ENCODE data around the gene SYT15B.
"Not testable (repeated sequence)": the region's sequence is repeated elsewhere in the genome, so short reads cannot be mapped to it uniquely, and the experiment has no call there.

SYT15B gene

DNA sequence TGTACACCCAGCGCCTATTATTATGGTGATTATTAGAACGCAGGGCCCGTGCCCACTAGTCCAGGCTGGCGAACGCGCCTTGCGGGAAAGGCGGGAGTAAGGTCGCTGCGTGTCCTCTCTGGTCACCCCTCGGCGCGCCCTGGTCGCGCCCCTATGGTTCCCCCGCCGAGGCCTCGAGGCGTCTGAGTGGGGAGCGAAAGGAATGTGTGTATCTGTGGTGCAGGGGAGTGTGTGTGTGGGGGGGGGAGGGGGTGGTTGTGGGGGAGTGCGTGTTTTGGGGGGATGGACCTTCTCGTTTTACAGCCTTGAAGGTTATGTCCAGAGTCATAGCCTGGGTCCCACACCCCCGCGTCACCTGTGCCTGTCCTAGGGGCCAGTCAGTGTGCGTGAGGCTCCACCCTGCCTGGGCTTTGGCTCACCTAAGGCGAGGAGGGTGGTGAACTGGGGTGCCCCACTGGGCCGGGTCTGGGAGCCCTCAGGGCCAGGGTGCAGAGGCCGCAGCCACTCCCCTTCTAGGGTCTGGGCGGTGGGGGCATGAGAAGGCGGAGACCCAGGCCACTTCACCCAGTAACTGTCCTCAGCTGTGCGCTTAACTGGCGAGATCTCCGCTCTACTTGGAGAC, at the start of gene SYT15B:
TSS of gene SYT15B (minus strand) at position 39 of the 622 bp plus-strand sequence. CDS start 952 bp downstream, outside the sequence.
- DNase-seq (ENCODE audit: low spot score), result not testable (repeated sequence)

- not testable (repeated sequence) for DNase-seq (ENCODE audit: low spot score)
Observed at GRCh38 chr10:47779590-47779989, 16.2 kb upstream of the SYT15B start.

DNA sequence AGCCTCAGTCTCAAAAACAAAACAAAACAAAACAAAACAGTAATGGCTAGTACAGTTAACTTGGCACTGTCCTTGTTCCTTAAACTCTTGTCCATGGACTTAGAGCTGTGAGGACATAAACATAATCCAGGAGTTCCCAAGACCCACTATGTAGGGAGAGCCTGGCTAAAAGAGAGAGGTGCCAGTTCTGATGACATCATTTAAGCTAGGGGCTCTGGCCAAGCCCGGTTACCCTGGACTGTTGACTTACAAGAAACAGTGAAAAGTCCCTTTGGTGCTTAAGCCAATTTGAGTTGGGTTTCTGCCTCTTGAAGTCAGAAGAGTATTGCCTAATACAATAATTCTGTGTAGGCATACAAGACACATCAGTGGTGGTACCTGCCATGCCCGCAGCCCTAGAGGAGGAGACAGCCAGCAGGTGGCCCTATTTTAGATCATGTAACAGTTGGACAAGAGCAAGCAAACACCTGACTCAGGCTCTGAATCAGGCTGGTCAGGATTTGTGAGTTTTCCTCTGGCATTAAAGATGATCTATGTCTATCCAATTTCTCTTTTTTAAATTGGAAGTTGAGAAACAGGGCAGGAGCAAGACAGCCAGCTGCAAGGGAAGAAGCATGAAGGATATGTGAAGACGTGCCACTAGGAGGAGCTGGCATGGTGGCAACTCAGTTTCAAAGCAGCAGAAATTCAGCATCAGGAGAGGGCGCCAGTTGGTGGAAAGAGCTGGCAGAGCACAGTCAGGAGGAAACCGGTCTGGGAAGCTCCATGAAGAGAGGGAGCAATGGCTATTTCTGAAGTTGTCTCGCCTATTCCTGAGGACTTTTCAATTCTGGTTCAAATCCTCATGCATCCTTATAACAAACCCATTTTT, 12.2 kb upstream of the SYT15B start:
- peak; percentile 58 for DNase-seq (ENCODE audit: low spot score)

- DNase-seq (ENCODE audit: low spot score), result not testable (repeated sequence)
Observed at GRCh38 chr10:47770745-47771144, 7.4 kb upstream of the SYT15B start.

DNA sequence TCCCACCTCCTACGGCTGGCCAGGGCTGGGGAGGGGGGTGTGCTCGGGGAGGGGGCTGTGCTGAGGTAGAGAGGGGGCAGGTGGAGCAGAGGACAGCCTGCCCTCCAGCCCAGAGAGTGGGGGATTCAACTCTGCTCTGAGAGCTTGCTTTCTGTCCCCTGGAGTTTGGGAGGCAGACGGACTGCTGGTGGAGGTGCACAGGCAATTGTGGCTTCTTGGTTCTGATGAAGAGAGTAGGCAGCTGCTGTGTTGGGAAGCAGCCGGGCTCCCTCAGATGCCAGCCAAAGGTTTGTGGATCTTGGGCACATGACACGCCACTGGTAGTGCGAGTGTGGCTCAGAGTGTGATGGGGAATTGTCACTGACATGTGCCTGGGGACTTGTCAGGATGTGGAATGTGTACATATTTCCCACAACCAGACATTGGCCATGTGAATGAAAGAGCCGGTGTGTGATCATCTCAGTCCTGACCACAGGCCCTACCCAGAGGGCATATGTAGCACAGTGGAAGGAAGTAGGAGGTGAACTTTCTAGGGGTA, 5.3 kb upstream of the SYT15B start:
- DNase-seq (ENCODE audit: low spot score), result not testable (repeated sequence)

GRCh38 chr10:47768085-47768484, 4.7 kb upstream of the SYT15B start:
- not testable (repeated sequence) for DNase-seq (ENCODE audit: low spot score)

DNA sequence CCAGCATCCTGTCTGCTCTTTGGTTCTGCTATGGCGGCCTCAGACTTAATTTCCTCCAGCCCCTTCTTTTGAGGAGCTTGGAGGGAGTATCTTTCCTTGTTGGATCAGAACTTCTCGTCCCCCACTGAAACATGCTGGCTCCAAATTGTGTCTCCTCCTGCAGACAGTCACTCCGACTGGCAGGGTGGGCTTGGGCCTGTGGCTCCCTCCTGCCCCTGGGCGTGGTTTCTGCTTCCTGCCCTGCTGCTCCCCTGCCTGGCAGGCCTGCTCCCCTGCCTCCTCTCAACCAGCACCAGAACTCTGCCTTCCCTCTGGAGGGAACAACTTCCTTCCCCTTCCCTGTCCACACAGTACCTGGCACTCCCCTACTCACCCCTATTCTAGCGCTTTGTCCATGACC, 3.8 kb upstream of the SYT15B start:
- DNase-seq (ENCODE audit: low spot score), result not testable (repeated sequence)

DNA sequence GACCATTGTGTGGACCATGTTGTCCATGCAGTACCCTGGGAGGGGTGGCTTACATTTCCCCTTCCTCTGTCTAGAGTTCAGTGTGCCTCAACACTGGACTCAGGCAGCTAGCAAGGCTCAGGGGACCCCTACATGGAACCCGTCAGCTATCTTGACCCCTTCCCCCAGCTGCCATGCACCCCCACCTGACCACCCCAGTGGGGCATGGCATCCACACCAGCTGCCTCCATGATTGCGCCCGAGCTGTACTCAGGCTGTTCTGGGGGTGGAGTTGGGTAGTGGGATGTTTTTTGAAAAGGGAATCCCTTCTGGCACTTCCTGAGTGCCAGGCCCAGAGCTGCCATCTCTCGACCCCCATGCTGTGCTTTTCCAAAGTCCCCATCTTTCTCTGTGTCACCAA, 1.8 kb upstream of the SYT15B start:
- DNase-seq (ENCODE audit: low spot score), result not testable (repeated sequence)

DNA sequence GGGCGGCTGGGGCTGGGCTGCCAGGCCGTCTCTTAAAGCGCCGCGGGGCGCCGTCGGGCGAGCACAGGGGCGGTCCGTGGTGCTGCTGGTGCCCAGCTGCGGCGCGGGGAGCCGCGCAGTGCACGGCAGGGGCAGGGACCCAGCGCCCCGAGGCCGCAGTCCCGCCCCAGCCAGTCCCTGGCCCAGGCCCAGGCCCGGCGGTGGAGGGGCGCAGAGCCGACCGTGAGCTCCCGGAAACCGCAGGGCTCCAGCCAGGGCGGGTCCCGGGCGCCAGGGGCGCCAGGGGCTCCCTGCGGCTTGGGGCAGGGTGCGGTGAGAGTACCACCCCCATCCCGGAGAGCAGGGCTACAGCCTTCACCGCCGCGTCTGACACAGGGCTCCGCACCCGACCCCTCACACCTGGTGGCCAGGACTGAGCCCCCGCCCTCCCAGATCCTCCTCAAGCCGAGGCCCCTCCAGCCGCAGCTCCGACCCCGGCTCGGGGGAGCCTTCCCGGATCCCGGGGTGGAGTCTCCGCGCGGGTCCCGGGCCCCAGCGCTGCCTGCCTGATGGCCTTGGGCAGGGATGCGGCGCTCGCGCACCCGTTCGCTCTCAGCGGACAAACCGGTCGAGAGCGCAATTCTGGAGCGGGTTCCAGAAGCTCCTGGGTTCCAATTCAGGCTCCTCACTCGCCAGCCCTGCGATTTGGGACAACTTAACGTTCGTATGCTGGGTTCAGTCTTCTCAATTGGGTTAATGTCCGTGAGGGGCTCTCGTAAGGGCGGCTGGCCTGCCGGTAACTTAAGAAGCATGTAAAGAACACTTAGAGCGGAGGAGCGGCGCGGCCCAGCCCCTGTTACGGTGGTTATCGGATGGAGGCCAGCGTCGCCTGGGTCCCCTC, 478 bp downstream of the SYT15B start:
- DNase-seq (ENCODE audit: low spot score), result not testable (repeated sequence)

DNA sequence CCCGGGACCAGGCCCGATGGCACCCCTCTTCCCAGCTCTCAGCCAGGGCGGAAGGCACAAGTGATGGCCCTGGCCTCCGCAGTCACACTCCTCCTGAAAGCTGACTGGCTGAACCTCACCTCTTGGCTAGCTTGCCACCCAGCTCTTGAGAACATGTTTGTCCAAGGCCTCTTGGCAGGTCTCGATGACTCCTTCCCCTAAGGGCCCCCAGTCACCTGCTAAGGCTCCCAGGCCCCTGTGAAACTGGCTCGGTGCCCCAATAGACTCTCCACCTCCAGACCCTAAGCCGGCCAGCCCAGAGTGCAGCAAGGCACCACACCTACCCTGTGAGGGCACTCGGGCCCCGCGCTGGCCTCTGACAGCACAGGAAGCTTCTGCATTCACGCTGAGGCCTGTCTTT, 4.5 kb downstream of the SYT15B start:
- not testable (repeated sequence) for DNase-seq (ENCODE audit: low spot score)

DNA sequence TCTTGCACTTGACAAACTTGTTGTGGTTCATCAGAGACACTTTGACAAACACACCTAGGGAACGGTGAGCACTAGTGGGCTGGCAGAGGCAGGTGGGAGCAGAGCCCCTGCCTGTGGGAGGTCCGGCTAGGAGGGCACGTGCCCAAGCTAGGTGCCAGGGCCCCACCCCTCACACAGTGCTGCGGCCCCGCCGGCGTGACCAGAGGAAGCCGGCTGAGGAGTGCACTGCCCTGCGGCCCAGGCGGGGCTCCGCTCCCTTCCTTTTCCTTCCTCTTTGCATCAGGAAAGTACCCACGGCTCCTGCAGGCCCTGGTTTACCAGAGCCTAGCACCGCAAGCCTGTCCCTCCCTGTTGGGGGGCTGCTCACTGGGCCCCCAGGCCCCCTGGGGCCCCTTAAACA, 7.2 kb downstream of the SYT15B start:
- not testable (repeated sequence) for DNase-seq (ENCODE audit: low spot score)

GRCh38 chr10:47753871-47754270, 9.5 kb downstream of the SYT15B start:
- not testable (repeated sequence) for DNase-seq (ENCODE audit: low spot score)

DNA sequence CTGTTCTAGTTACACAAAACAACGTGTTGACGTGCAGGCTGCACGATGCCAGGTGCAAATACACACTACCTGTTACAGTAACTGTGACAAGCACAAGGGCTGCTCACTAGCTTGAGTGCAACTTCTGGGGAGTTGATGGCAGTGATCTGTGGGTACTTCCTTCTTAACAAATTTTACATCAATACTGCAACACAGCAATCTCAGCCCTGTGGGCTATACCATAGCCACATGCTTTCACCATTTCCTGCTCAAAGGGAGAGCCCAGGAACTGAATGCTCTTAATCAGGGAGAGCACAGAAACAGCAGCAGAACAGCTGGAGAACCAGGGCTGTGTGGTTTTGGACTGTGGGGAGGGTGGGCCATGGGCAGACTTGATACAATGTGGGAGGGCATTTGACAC, 10.2 kb downstream of the SYT15B start:
- not testable (repeated sequence) for DNase-seq (ENCODE audit: low spot score)

GRCh38 chr10:47751821-47752220, 11.6 kb downstream of the SYT15B start:
- DNase-seq (ENCODE audit: low spot score), result not testable (repeated sequence)

GRCh38 chr10:47750360-47750759, 13.0 kb downstream of the SYT15B start:
- DNase-seq (ENCODE audit: low spot score), result not testable (repeated sequence)

DNA sequence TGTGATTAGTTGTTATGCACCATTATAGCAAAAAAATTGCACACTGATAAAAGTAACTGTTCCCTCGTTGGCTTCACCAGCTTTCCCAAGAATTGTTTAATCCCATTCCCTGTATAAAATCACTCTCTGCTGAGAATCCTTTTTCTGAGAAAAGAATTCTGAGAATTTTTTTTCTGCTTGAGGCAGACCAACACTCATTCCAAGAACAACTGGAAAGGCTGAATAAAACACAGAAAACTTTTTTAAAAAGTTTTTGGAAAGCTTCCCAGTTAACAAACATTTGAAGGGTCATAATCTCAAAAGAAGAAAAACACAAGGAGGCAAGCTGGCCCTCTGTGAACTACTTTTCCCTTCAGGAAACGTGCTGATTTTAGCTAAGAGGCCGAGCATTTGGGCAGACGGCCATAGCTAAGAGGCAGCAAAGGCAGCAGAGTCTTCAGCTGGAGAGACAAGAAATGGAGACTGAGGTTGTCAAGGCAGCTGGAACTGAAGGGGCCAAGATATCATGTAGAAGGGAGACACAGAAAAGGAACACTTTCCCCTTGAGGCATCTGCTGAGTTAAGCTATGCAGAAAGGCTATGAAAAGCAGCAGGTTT, 16.5 kb downstream of the SYT15B start:
- DNase-seq (ENCODE audit: low spot score), result not testable (repeated sequence)

DNA sequence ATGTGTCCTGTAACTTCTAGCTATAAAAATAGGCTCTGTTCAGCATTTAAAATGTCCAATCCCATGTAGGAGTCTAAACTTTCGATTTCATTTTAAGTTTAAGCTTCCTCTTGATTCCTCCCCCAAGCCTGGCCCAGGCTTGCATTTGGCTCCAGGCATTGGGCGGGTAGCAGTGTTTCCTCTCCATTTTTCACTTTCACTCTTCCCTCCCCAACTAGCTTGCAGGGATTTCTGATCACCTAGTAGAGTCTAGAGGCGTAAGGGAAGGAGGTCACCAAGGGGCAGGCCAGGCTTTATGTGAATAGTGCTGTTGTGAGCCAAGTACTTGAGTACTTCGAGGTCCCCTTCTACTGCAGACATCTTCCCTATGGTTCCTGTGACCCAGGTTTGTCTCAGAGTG, 18.5 kb downstream of the SYT15B start:
- not testable (repeated sequence) for DNase-seq (ENCODE audit: low spot score)

GRCh38 chr10:47743611-47744550, 19.5 kb downstream of the SYT15B start:
- DNase-seq (ENCODE audit: low spot score), result not testable (repeated sequence)

DNA sequence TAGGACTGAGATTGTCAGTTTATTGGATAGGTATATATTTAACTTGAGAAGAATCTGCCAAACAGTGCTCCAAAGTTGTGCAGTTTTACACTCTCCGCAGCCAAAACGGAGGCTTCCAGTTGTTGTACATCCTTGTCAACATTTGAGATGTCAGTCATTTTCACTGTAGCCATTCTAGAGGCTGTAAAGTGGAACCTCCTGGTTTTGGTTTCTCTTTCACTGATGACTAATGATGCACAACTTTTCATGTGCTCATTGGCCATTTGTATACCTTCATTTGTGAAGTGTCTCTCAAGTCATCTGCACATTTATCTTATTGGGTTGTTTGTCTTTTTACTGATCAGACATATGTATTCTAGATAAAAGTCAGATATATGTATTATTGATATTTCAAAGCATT, 22.5 kb downstream of the SYT15B start:
- DNase-seq (ENCODE audit: low spot score), result not testable (repeated sequence)

DNA sequence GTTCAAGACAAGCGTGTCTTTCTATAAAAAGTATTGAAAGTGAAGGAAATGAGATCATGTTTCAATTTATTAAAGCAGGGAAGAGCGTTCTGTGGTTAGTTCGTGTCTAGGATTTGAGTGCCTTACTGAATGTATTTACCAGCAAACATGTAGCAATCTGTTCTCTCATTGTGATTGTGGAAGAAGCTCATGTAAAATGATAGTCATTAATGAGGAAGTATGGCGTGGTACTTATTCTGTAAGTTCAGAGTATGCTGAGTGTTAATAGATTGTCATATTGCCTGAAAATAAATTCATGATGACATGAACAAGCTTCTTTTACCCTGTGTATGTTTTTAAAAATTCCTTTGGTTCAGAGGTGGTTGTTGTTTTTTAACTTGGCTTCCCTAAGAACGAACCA, 32.5 kb downstream of the SYT15B start:
- DNase-seq (ENCODE audit: low spot score), result not testable (repeated sequence)

All from NAMALWA (cell line).